Left cardiac atrium (tissue), 4 donors: Measurements from ENCODE around the gene TEC. TPM values are rescaled to one million over a fixed set of nuclear protein-coding genes. Genes with fewer than 3 reads are reported as not detected.

ENCODE experiments used
- ATAC-seq, 2 donors: fragments of 200-7000 bp; cut with Tn5 transposase; one replicate each; pipeline ENCODE4 v1.9.1; 2020; ENCODE audit warnings: mild to moderate bottlenecking in 2 of 2, moderate library complexity in 2 of 2
- DNase-seq: peaks from one replicate; pipeline ENCODE4 v3.0.0-alpha.2; 2020
- intact Hi-C, 2 donors: fragments of 100-400 bp; cut with DNase I; formaldehyde crosslinking; loops; one replicate each; pipeline versions ENCODE4 v1.14.1 to v1.15.1; 2022 to 2023
- total RNA-seq, 2 donors: library from RNA; stranded (reverse); fragmentation: NEBNext Ultra II Directional; extraction: Animal tissue kit (Norgen Biotek cat#: 25700); gene quantifications; one replicate each; pipeline ENCODE4 v1.2.1, GENCODE V29; 2021
- donor health status: DM: no; HTN: yes; CAD: no.
- donor health status: DM: no; HTN: yes; CAD: no; lungs with severe emphysema.
- donor health status: DM: yes; HTN: yes; CAD: no.
- donor health status: Dilated cardiomyopathy.

TEC gene
- total RNA-seq, 2 donors from 2014 or later = 1.8 to 2.3 TPM

- DNase-seq = no peak
- ATAC-seq = no peak
- intact Hi-C loops = loop anchor here in 1 of 2 donors (10.0 kb wide), 1 partner anchor 147 kb away; no protein-coding TSS in a partner anchor
Observed at GRCh38 chr4:48271626-48272025, 2.0 kb upstream of the TEC start.

- ATAC-seq (no peak), DNase-seq (no peak)
- intact Hi-C loops = loop anchor here in 1 of 2 donors (10.0 kb wide), 1 partner anchor 146 kb away; no protein-coding TSS in a partner anchor
Observed at GRCh38 chr4:48270951-48271473, 1.4 kb upstream of the TEC start.

- DNase-seq (no peak), ATAC-seq (no peak)
- intact Hi-C loops = loop anchor here in 1 of 2 donors (10.0 kb wide), 1 partner anchor 146 kb away; no protein-coding TSS in a partner anchor
Observed at GRCh38 chr4:48270523-48270897, 872 bp upstream of the TEC start.

GRCh38 chr4:48269861-48270522 is 354 bp upstream of the TEC start:
- peak; percentile 98 to 99 for ATAC-seq
- intact Hi-C loops = loop anchor here in 1 of 2 donors (10.0 kb wide), 1 partner anchor 145 kb away; no protein-coding TSS in a partner anchor
- DNase-seq = peak; percentile 94

- no peak for ATAC-seq
- intact Hi-C loops = no loop called here
- no peak for DNase-seq
Observed at GRCh38 chr4:48267574-48267973, 2.1 kb downstream of the TEC start.

- ATAC-seq = no peak
Observed at GRCh38 chr4:48266781-48267180, 2.9 kb downstream of the TEC start.

GRCh38 chr4:48262926-48263325 is 6.7 kb downstream of the TEC start:
- DNase-seq (no peak), ATAC-seq (peak in 1 of 2 donors; percentile 56)
- intact Hi-C loops = no loop called here

More at GRCh38 chr4:48266781-48267180, 2.9 kb downstream of the TEC start:
- intact Hi-C loops = no loop called here
- DNase-seq = no peak

- intact Hi-C loops = no loop called here
- ATAC-seq = no peak
Observed at GRCh38 chr4:48262484-48262883, 7.2 kb downstream of the TEC start.

GRCh38 chr4:48261281-48261680 is 8.4 kb downstream of the TEC start:
- DNase-seq (no peak), ATAC-seq (no peak)
- intact Hi-C loops = no loop called here

More at GRCh38 chr4:48262484-48262883, 7.2 kb downstream of the TEC start:
- DNase-seq = no peak

GRCh38 chr4:48259748-48260147 is 9.9 kb downstream of the TEC start:
- intact Hi-C loops = no loop called here
- no peak for ATAC-seq
- DNase-seq = no peak

GRCh38 chr4:48258845-48259397 is 10.7 kb downstream of the TEC start:
- no peak for DNase-seq
- intact Hi-C loops = no loop called here
- no peak for ATAC-seq

GRCh38 chr4:48255959-48256342 is 13.7 kb downstream of the TEC start:
- intact Hi-C loops = no loop called here
- no peak for ATAC-seq

GRCh38 chr4:48255072-48255958 is 14.3 kb downstream of the TEC start:
- ATAC-seq (peak; percentile 69 to 70), DNase-seq (no peak)
- intact Hi-C loops = no loop called here

More at GRCh38 chr4:48255959-48256342, 13.7 kb downstream of the TEC start:
- DNase-seq = no peak

GRCh38 chr4:48254381-48255071 is 15.1 kb downstream of the TEC start:
- intact Hi-C loops = no loop called here
- DNase-seq (peak; percentile 68), ATAC-seq (peak; percentile 61 to 88)

- intact Hi-C loops = no loop called here
- ATAC-seq (no peak), DNase-seq (no peak)
Observed at GRCh38 chr4:48252313-48252712, 17.3 kb downstream of the TEC start.

- no peak for DNase-seq
- ATAC-seq = no peak
- intact Hi-C loops = no loop called here
Observed at GRCh38 chr4:48250980-48251379, 18.7 kb downstream of the TEC start.

- ATAC-seq = no peak
- intact Hi-C loops = no loop called here
- DNase-seq = no peak
Observed at GRCh38 chr4:48250343-48250742, 19.3 kb downstream of the TEC start.

- intact Hi-C loops = no loop called here
- ATAC-seq (no peak), DNase-seq (no peak)
Observed at GRCh38 chr4:48249378-48249777, 20.3 kb downstream of the TEC start.

GRCh38 chr4:48248559-48248953 is 21.1 kb downstream of the TEC start:
- ATAC-seq (no peak), DNase-seq (no peak)
- intact Hi-C loops = no loop called here
